ENCODE data around the gene LRRC47. TPM values are rescaled to one million over a fixed set of nuclear protein-coding genes. Genes with fewer than 3 reads are reported as not detected.
"Not testable (repeated sequence)": the region's sequence is repeated elsewhere in the genome, so short reads cannot be mapped to it uniquely, and the experiment has no call there.

The LRRC47 gene
- total RNA-seq, 4 donors from 2014 or later: 19.0 to 44.7 (median 37.4) TPM

DNA sequence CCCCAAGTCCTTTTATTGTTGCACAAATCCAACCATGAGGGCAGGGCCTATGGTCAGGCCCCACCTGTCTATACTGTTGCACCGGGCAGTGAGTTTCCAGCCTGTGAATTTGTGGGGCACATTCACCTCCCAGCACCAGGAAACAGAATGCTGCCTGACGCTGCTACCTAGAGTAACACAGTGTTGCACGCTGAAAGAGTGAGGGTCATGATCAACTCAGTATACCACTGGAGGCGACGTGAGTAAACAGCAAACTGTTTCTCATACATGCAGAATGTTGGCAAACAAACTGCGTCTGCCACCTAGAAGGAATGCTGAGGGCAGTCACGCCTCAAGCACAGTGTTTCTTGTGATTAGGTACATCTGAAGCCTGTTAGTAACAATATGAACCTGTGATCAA lies 13.4 kb upstream of the LRRC47 start:
- DNase-seq: no peak
- Histone ChIP-seq H3K36me3 (no peaks in the 10 kb centered on the region), H3K27me3 (no peaks in the 10 kb centered on the region), H3K4me1 (no peaks in the 10 kb centered on the region), H3K27ac (no peak overlapping the region), H3K4me3 (no peak overlapping the region), H3K9me3 (no peaks in the 10 kb centered on the region)
- no peak for TF ChIP-seq POLR2A (IDR thresholded peaks at IDR 0.05)
- TF ChIP-seq, protein P1, sequence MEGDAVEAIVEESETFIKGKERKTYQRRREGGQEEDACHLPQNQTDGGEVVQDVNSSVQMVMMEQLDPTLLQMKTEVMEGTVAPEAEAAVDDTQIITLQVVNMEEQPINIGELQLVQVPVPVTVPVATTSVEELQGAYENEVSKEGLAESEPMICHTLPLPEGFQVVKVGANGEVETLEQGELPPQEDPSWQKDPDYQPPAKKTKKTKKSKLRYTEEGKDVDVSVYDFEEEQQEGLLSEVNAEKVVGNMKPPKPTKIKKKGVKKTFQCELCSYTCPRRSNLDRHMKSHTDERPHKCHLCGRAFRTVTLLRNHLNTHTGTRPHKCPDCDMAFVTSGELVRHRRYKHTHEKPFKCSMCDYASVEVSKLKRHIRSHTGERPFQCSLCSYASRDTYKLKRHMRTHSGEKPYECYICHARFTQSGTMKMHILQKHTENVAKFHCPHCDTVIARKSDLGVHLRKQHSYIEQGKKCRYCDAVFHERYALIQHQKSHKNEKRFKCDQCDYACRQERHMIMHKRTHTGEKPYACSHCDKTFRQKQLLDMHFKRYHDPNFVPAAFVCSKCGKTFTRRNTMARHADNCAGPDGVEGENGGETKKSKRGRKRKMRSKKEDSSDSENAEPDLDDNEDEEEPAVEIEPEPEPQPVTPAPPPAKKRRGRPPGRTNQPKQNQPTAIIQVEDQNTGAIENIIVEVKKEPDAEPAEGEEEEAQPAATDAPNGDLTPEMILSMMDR (IDR thresholded peaks at IDR 0.05): no peak
- intact Hi-C loops (cut with DNase I; ENCODE audit: low total_unique reads): no loop called here

- H3K4me3 ChIP-seq: no peak overlapping the region
- H3K36me3 ChIP-seq: no peaks in the 10 kb centered on the region
- intact Hi-C loops (cut with DNase I; ENCODE audit: low total_unique reads): no loop called here
- no peak for DNase-seq
- TF ChIP-seq, protein P1 (IDR thresholded peaks at IDR 0.05): no peak
- no peak for TF ChIP-seq POLR2A (IDR thresholded peaks at IDR 0.05)
- no peaks in the 10 kb centered on the region for H3K4me1 ChIP-seq
- no peaks in the 10 kb centered on the region for H3K9me3 ChIP-seq
- H3K27me3 ChIP-seq: no peaks in the 10 kb centered on the region
- no peak overlapping the region for H3K27ac ChIP-seq
These were observed 11.5 kb upstream of the LRRC47 start for GRCh38 chr1:3807769-3808168.

GRCh38 chr1:3805038-3805437 lies 8.7 kb upstream of the LRRC47 start:
- intact Hi-C loops (cut with DNase I; ENCODE audit: low total_unique reads): no loop called here
- H3K4me1 ChIP-seq: no peaks in the 10 kb centered on the region
- TF ChIP-seq POLR2A (IDR thresholded peaks at IDR 0.05): no peak
- TF ChIP-seq, protein P1 (IDR thresholded peaks at IDR 0.05): no peak
- DNase-seq: no peak
- no peak overlapping the region for H3K4me3 ChIP-seq
- H3K36me3 ChIP-seq: no peaks in the 10 kb centered on the region
- H3K27me3 ChIP-seq: no peaks in the 10 kb centered on the region
- no peaks in the 10 kb centered on the region for H3K9me3 ChIP-seq
- H3K27ac ChIP-seq: no peak overlapping the region

DNA sequence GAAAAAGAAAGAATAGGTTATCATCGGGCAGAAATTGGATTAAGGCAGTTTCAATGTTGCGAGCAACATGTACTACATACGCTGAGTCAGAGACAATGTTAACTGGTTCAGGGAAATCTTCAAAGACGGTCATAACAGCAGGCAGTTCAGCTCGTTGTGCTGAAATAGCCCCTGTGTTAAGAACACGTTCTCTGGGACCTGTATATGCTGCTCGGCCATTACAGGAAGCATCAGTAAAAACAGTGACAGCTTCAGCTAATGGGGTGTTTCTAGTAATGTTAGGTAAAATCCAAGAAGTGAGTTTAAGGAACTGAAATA lies 8.3 kb upstream of the LRRC47 start:
- H3K4me1 ChIP-seq; DNase-seq; intact Hi-C loops (cut with DNase I; ENCODE audit: low total_unique reads); H3K27me3 ChIP-seq; H3K9me3 ChIP-seq; H3K27ac ChIP-seq; H3K36me3 ChIP-seq; H3K4me3 ChIP-seq: not testable (repeated sequence)

- no peak overlapping the region for H3K4me3 ChIP-seq
- H3K36me3 ChIP-seq: no peaks in the 10 kb centered on the region
- no peak overlapping the region for H3K27ac ChIP-seq
- no peaks in the 10 kb centered on the region for H3K9me3 ChIP-seq
- no peak for DNase-seq
- no peaks in the 10 kb centered on the region for H3K27me3 ChIP-seq
- H3K4me1 ChIP-seq: no peaks in the 10 kb centered on the region
- no peak for TF ChIP-seq POLR2A (IDR thresholded peaks at IDR 0.05)
- TF ChIP-seq, protein P1 (IDR thresholded peaks at IDR 0.05): no peak
- intact Hi-C loops (cut with DNase I; ENCODE audit: low total_unique reads): no loop called here
These were observed 7.8 kb upstream of the LRRC47 start for GRCh38 chr1:3803905-3804626.

GRCh38 chr1:3800795-3801194 lies 4.5 kb upstream of the LRRC47 start:
- H3K4me3 ChIP-seq; H3K9me3 ChIP-seq; H3K27ac ChIP-seq; H3K27me3 ChIP-seq; DNase-seq; H3K4me1 ChIP-seq; H3K36me3 ChIP-seq; intact Hi-C loops (cut with DNase I; ENCODE audit: low total_unique reads): not testable (repeated sequence)

All from uterus (tissue), 4 donors.